GM21529 (cell line): ENCODE measurements around the gene KAT2B.
"Not testable (repeated sequence)": the region's sequence is repeated elsewhere in the genome, so short reads cannot be mapped to it uniquely, and the experiment has no call there.

Experiments used
- ATAC-seq: cut with Tn5 transposase; IDR thresholded peaks from one replicate; pipeline ENCODE4 v1.9.1; 2021; ENCODE audit not compliant: unreplicated experiment

The KAT2B gene

DNA sequence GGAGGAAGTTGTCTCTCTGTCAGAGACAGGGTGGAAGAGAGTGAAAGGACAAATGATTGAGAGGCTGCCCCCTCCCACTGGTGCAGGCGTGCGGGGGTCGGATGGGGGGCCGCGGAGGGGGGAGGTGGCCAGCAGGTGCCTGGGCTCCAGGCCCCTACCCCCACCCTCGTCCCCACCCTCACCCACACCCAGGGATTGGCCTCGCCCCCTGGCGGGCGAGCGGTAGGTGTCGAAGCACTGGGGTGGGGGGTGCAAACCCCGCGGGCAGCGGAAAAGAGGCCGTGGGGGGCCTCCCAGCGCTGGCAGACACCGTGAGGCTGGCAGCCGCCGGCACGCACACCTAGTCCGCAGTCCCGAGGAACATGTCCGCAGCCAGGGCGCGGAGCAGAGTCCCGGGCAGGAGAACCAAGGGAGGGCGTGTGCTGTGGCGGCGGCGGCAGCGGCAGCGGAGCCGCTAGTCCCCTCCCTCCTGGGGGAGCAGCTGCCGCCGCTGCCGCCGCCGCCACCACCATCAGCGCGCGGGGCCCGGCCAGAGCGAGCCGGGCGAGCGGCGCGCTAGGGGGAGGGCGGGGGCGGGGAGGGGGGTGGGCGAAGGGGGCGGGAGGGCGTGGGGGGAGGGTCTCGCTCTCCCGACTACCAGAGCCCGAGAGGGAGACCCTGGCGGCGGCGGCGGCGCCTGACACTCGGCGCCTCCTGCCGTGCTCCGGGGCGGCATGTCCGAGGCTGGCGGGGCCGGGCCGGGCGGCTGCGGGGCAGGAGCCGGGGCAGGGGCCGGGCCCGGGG, at the start of gene KAT2B:
Gene KAT2B, plus strand, starts transcription at position 682 of the 783 bp plus-strand sequence. Its CDS starts 32 bp downstream, at position 714.
- peak; percentile 49 for ATAC-seq

DNA sequence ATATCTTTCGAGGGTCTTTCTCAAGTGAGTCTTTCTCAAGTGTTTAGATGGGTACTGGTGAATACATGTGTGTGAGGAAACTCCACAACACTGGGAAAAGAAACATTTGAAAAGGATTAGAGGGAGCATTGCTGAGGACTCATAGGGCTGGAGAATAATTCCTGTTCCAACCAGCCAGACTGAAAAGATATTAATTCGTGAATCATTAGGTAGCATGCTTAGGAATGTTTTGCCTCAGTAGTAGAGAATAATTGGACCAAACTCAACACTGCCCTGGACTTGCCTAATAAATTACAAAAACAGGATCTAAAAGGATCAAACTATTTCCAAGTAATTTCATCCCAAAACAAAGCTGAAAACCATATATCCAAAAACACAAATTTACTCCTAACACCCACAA, 45.5 kb upstream of the KAT2B start:
- no peak for ATAC-seq

DNA sequence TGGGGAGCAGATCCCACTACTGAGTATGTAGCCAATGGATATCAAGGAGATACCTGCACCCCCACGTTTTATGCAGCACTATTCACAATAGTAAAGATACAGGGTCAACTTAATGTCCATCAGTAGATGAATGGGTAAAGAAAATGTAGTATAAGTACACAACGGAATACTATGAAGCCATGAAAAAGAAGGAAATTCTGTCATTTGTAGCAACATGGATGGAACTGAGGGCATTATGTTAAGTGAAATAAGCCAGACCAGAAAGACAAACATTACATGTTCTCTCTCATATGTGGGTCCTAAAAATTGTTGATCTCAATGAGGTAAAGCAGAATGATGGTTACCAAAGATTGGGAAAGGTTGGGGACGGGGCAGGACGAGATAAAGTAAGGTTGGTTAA, 42.7 kb upstream of the KAT2B start:
- ATAC-seq = no peak

DNA sequence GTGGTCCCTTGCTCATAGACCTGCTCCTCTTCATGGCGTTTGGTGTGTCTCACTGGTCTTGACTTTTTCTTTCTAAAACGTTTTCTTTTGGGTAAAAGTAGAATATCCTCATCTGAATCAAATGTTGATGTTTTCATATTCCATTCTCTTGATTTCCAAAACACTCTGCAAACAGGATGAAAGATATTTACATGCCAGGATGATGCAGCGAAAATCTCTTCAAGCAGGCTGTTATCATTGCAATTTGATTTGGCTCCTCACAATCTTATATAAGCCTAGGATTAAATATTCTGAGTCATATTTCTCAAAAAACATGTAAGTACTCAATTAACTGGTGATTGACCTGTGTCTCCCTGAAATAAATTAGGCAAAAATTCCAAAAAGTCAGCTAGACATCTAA, 38.3 kb upstream of the KAT2B start:
- ATAC-seq = no peak

DNA sequence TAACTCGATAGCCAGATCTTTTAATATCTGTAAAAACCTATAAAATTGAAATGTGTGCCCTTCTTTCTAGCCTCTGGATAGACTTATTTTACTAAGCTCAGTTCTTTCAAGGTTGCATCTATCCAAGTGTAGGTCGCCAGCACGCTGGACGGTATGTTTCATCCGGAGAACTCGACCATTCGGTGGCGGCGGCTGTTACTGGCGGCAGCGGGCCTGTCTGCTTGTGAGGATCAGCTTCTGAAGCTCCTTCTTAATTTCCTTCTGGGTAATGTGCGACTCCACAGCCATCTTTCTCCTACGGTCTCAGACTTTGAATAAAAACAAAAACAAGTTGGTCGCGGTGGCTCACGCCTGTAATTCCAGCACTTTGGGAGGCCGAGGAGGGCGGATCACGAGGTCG, 32.3 kb upstream of the KAT2B start:
- no peak for ATAC-seq

DNA sequence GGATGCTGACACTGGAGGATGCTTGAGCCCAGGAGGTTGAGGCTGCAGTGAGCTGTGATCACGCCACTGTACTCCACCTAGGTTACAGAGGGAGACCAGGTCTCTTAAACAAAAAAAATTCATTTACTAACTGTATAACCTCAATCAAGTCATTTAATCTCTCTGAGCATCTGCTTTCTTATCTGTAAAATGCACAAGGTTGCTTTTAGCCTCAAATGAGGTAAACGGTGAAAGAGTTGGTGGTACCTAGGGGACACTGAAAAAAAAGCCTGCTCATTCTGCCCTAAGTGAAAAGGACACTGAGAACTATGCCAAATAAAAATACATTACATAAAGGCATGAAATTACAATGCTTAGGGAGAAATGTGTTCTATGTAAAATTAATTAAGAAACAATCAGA, 31.6 kb upstream of the KAT2B start:
- ATAC-seq = no peak

DNA sequence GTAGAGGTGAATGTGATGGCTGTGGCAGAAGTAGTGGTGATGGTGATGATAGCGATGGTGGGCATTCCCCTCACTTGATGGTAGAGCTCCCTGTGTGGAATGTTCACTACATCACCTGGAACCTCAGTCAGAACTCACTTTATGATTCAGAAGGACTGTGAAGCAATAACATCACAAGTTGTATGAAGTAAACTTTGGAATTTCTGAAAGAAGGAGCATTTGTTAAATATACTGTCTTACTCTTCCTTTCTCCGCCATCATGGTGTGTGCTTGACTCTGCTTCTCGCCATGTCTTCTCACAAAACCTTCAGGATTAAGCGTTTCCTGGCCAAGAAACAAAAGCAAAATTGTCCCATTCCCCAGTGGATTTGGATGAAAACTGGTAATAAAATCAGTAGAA, 28.1 kb upstream of the KAT2B start, which contains the start of gene PP2D1:
Gene PP2D1, minus strand, starts transcription at position 101 of the 400 bp plus-strand sequence. CDS start 192 bp downstream, outside the sequence.
- ATAC-seq = no peak

DNA sequence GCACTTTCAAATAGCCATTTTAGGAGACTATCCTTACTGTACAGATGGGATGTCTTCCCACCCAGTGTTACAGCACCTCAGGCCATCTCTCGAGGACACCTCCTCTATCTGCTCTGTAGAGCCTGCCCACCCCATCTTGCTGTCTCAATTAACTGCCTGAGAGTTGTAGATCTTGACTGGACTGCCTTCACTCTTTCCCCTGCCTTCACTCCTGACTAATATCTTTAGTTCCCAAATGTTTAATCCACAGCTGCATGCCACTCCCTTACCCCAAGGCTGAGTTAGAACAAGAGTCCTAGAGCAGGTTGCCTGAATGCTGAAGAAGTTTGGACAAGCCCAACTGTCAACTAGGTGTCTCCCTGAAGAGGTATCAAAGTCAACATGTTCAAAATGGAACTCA, 26.9 kb upstream of the KAT2B start:
- ATAC-seq = no peak

DNA sequence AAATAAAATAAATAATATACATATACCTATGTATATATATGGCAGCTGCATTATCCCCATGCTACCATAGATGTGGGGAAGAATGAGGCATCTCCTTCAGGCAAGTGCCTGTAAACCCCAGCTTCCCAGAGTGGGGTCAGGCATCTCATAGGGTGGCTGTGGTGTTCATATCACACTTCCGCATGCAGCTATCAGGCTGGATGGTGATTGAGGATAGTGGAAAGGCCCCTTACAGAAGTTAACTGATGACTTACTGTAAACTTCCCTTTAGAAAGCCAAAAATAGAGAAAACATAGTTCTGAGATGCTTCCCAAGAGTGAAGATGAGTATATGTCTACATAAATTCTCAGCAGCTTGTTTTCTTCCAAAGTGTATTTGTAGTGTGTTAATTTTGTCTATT, 24.7 kb upstream of the KAT2B start:
- ATAC-seq = no peak

DNA sequence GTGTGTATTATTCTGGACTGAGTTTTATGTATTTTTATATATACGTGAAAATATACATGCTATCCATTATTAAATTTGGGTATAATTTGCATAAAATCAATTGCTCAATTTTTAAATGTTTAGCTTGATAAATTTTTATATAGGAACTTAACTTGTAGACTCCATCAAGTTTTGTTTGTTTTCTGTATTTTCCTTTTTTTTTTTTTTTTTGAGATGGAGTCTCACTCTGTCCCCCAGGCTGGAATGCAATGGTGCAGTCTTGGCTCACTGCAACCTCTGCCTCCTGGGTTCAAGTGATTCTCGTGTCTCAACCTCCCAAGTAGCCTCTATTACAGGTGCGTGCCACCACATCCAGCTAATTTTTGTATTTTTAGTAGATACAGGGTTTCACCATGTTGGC, 24.2 kb upstream of the KAT2B start:
- not testable (repeated sequence) for ATAC-seq

DNA sequence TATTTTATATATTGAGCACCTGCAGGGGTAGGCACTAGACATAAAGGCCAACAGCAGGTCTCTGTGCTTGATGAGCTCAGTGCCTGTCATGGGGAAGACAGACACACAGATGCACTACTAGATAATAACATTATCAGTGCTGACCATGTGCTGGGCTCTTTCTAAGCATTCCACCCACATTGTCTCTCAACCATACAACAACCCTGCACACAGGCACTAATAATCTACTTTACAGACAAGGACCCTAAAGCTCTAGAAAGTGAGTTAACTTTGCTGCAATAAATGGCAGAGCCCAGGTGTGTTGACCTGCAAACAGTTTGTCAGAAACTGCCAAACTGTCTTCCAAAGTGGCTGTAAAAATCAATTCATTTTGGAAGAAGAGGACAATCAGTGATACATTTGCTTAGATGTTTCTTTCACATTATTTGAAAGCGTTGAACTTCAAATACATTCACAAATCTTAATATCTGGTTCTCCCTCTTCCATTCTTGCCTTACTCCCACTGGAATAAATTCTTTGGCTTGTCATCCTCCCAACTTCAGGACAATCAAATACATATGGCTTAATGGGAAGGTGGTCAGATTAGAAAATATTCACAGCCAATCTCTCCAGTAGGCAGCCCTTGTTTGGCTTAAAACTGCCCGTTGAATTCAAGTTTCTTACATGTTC, 17.2 kb upstream of the KAT2B start:
- ATAC-seq = no peak

DNA sequence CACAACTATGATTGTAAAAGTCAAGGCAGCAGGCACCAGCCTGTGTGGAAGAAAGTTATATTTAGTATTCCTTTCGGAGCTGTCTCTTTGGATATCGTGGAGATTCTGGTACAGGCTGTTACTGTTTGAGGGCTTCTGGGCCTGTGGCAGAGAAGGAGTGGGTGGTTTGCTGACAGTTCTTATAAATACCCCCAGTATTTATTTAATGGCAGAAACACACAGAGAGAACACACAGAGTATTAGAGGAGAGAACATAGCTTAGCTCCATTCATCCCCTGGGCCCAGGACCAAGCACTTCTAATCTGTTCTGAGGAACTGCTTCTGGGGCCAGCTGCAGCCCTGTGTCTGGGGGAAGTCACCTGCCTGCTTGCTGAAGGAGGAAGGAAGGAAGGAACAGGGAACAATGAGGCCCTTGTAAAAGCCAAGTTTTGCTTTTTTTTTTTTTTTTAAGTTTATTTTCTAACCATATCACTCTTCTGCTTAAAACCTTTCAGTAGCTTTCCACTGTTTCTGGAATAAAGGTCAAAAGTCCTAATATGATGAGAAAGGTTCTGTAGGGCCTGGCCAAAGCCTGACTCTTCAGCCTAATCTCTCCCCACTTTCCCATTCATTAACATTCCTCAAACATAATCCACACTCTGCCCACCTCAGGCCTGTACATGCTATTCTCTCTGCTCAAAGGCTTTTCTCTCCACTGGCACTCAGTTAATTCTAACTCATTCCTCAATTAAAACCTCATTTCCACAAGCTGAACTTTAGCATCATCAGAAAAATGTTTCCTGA, 16.4 kb upstream of the KAT2B start:
- ATAC-seq = no peak

DNA sequence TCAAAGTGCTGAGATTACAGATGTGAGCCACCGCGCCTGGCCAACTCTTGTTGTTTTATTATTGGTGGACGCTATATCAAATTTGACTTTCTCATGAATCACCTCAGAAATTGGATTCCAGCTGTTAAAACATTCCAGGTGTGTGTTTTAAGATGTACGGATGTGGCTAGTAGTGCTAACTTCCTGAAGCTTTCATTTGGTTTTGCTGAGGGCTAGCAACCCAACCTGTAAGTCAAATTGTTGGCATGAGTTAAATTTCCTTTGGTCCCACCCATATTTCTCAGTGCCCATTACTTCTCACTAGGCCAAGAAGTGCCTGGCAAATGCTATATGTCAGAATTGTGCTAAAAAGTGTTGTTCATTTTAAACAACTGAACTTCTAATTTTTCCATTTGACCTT, 13.1 kb upstream of the KAT2B start:
- ATAC-seq = no peak

DNA sequence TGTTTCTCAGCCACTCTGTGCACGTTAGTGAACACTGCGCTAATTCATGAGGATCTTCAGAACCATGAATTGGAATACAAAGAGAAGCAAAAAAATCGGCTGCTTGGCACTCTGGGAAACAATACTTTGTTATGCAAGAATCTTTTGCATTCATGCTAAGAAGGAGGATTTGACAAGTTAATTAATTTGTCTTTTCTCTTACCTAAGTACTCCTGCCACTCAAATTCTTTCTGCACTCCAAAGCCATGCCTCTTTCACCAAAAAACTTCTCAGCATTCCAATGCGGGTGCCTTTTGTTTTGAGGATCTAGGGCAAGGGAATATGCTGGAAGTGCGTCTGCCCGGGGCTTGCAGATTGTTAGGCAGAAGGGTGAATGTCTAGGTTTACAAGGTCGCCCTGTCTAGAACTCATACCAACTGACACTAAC, 11.3 kb upstream of the KAT2B start:
- ATAC-seq = no peak

DNA sequence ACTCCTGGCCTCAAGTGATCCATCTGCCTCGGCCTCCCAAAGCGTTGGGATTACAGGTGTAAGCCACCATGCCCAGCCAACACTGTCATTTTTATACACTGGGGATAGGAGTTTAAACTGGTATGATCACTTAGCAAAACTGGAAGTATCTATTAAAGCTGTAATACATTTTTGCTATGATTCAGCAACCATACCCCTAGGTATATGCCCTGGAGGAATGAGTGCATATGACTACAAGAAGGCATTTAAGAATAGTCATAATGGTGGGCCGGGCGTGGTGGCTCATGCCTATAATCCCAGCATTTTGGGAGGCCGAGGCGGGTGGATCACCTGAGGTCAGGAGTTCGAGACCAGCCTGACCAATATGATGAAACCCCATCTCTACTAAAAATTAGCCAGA, 8.3 kb upstream of the KAT2B start:
- ATAC-seq = not testable (repeated sequence)

DNA sequence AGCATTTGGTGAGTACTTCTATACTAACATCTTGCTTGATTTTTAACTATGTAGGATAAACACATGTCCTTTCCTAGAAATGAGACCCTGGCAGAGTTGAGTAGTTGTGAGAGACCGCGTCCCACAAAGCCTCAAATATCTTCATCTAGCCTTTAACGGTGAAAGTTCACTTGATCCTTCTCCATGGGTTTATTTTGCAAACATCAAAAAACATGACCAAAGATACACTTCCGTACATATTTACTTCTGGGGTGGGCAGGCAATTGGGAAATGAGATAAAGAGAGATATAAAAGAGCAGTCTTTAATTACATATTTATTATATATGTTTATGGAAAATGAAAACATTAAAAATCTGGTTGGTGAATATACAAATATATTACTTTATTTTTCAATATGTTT, 5.2 kb upstream of the KAT2B start:
- no peak for ATAC-seq

DNA sequence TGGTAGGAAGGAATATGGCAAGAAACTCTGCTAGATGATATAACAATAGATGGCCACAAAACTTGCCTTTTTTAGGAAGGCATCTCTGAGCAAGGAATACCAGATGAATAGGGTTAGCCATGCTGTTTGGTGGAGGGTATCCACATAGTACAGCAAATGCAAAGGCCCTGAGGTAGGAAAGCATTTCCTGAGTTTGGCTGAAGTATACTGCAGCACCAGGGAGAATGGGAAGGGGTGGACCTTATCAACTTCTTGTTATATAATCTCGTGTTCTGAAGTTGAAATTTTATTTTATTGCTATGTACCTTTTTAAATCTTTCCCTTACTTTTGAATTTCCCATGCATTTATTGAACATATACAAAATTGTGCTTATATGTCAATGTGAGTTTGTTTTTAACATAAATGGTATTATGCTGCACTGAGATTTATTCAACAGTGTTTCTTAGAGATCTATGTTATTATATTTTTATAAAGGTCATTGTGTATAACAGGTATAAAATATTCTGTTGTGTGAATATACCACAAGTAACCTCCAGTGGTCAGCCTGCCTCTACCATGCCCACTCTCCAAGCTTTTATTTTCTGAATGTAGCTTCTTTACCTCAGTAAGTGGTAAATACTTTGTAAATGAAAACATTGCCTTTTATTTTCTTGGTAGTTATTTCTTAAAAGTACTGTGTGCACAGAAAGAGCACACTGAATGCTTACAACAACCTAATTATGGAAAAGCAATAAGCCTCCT, 2.8 kb upstream of the KAT2B start:
- ATAC-seq = no peak

DNA sequence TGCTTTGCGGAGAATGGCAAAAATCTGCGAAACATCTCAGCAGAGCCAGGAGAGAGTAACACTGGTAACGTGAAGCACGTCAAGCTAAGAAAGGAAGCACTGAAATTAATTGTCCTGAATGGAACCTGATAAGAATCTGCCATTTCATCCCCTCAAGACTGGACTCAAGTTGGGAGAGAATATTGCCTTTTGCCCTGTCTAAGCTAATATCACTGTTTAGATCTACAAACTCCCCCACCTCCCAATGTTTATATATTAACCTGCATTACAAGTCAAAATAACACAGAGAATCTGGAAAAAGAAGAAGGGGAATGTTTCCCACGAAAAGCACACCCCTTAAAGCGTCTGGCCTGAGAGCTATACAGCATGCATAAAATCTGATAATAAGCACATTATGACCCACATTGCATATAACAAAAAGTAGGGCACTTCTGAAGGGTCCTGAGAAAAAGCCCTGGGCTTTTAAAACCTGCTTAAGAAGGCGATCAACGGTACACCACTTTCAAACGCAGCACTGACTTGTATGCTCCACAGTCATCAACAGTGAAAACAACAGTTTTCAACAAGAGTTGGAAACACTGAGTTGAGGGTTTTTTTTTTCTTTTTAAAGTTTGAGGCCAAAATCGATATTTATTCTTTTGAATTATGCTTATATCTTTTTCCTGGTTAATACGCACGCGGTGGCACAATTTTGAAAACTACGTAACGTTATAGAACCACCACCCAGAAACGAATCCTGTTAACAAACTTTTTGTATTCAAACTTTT, 1.4 kb upstream of the KAT2B start:
- ATAC-seq = no peak

DNA sequence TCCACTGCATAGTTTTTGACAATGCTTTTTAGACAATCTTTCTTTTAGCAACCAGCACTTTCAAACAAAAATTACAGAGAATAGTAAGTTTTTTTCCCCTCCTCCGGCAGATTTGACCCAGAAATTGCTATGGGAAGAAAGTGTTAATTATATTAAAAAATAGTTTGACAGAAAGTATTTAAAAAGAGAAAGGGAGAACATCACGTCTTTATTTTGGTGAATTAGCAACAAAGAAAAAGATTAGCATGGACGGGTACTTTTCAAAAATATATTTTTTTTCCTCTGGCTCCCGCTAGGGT, 831 bp upstream of the KAT2B start:
- no peak for ATAC-seq

DNA sequence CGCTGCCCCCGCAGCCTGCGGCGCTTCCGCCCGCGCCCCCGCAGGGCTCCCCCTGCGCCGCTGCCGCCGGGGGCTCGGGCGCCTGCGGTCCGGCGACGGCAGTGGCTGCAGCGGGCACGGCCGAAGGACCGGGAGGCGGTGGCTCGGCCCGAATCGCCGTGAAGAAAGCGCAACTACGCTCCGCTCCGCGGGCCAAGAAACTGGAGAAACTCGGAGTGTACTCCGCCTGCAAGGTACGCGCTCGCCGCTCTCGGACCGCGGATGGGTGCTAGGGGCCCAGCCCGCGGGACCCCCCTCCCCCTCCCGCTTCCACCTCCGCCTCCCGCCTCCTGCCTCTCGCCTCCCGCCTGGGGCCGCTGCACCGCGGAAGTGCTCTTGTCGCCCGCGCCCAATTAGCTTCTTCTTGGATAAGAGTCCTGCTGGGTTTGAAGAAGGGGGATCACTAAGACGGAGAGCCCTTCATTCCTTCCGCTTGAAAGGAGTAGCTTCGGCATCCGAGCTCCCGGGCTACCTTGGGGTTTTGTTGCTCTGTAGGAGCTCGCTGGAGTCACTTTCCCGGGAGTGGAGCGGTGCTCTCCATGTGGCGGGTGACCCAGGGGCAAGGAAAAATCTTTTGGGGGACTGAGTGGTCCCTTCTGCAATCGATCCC, 426 bp downstream of the KAT2B start:
- peak; percentile 43 for ATAC-seq
